ENCODE data around the gene AHNAK2. TPM values are rescaled to one million over a fixed set of nuclear protein-coding genes. Genes with fewer than 3 reads are reported as not detected.

The AHNAK2 gene
- total and polyA plus RNA-seq, 2 donors (not counting 1 experiment from before 2014, with no cell fraction given) = 6.6 to 106 TPM

- TF ChIP-seq EZH2 (IDR thresholded peaks at IDR 0.05; ENCODE audit: low read length, missing control alignments) (no peak), CTCF (conservative IDR thresholded peaks at IDR 0.05 in 1 of 2, IDR thresholded peaks at IDR 0.05 in 1 of 2; ENCODE audit: low read depth in 1 of 2, low read length in 2 of 2) (no peak)
- Histone ChIP-seq H3K9ac (ENCODE audit: insufficient read depth, low read length) (no peak overlapping the region), H3K4me2 (ENCODE audit: extremely low read depth, insufficient read depth, low read length) (no peak overlapping the region), H2AFZ (ENCODE audit: low read length) (no peak overlapping the region), H3K36me3 (ENCODE audit: control insufficient read depth, insufficient read depth, low read length) (no peaks in the 10 kb centered on the region), H3K4me3 (replicated peaks in 1 of 4; ENCODE audit: control extremely low read depth in 1 of 4, insufficient read depth in 1 of 4, low read depth in 3 of 4, low read length in 4 of 4) (no peak overlapping the region), H3K9me3 (ENCODE audit: control insufficient read depth, insufficient read depth, low read depth, low read length) (no peaks in the 10 kb centered on the region), H3K27me3 (ENCODE audit: control insufficient read depth, insufficient read depth, low read length) (peaks cover 18% of the 10 kb centered on the region), H4K20me1 (ENCODE audit: control insufficient read depth, extremely low read depth, insufficient read depth, low read length) (no peaks in the 10 kb centered on the region), H3K4me1 (ENCODE audit: control insufficient read depth, extremely low read depth, insufficient read depth, low read length) (no peaks in the 10 kb centered on the region), H3K27ac (ENCODE audit: insufficient read depth, low read length) (no peak overlapping the region), H3K79me2 (ENCODE audit: control insufficient read depth, insufficient read depth, low read length) (no peaks in the 10 kb centered on the region)
- DNase-seq (ENCODE audit: low read depth in 2 of 2) = no peak
These were observed 41.0 kb downstream of the AHNAK2 start for GRCh38 chr14:104937161-104937560.

GRCh38 chr14:104936361-104937155 is 41.6 kb downstream of the AHNAK2 start:
- Histone ChIP-seq H2AFZ (ENCODE audit: low read length) (no peak overlapping the region), H3K4me3 (replicated peaks in 1 of 4; ENCODE audit: control extremely low read depth in 1 of 4, insufficient read depth in 1 of 4, low read depth in 3 of 4, low read length in 4 of 4) (no peak overlapping the region), H3K4me1 (ENCODE audit: control insufficient read depth, extremely low read depth, insufficient read depth, low read length) (no peaks in the 10 kb centered on the region), H3K4me2 (ENCODE audit: extremely low read depth, insufficient read depth, low read length) (no peak overlapping the region), H3K27me3 (ENCODE audit: control insufficient read depth, insufficient read depth, low read length) (peaks cover 18% of the 10 kb centered on the region), H3K9ac (ENCODE audit: insufficient read depth, low read length) (no peak overlapping the region), H4K20me1 (ENCODE audit: control insufficient read depth, extremely low read depth, insufficient read depth, low read length) (no peaks in the 10 kb centered on the region), H3K27ac (ENCODE audit: insufficient read depth, low read length) (no peak overlapping the region), H3K9me3 (ENCODE audit: control insufficient read depth, insufficient read depth, low read depth, low read length) (no peaks in the 10 kb centered on the region), H3K36me3 (ENCODE audit: control insufficient read depth, insufficient read depth, low read length) (no peaks in the 10 kb centered on the region), H3K79me2 (ENCODE audit: control insufficient read depth, insufficient read depth, low read length) (no peaks in the 10 kb centered on the region)
- DNase-seq (ENCODE audit: low read depth in 2 of 2) = no peak
- TF ChIP-seq CTCF (conservative IDR thresholded peaks at IDR 0.05 in 1 of 2, IDR thresholded peaks at IDR 0.05 in 1 of 2; ENCODE audit: low read depth in 1 of 2, low read length in 2 of 2) (no peak), EZH2 (IDR thresholded peaks at IDR 0.05; ENCODE audit: low read length, missing control alignments) (no peak)

GRCh38 chr14:104935955-104936354 is 42.2 kb downstream of the AHNAK2 start:
- H2AFZ ChIP-seq (ENCODE audit: low read length) = no peak overlapping the region
- H3K4me2 ChIP-seq (ENCODE audit: extremely low read depth, insufficient read depth, low read length) = no peak overlapping the region
- no peaks in the 10 kb centered on the region for H3K79me2 ChIP-seq (ENCODE audit: control insufficient read depth, insufficient read depth, low read length)
- no peak for DNase-seq (ENCODE audit: low read depth in 2 of 2)
- H3K36me3 ChIP-seq (ENCODE audit: control insufficient read depth, insufficient read depth, low read length) = no peaks in the 10 kb centered on the region
- no peak for TF ChIP-seq CTCF (conservative IDR thresholded peaks at IDR 0.05 in 1 of 2, IDR thresholded peaks at IDR 0.05 in 1 of 2; ENCODE audit: low read depth in 1 of 2, low read length in 2 of 2)
- no peak for TF ChIP-seq EZH2 (IDR thresholded peaks at IDR 0.05; ENCODE audit: low read length, missing control alignments)
- no peak overlapping the region for H3K27ac ChIP-seq (ENCODE audit: insufficient read depth, low read length)
- H4K20me1 ChIP-seq (ENCODE audit: control insufficient read depth, extremely low read depth, insufficient read depth, low read length) = no peaks in the 10 kb centered on the region
- H3K9me3 ChIP-seq (ENCODE audit: control insufficient read depth, insufficient read depth, low read depth, low read length) = no peaks in the 10 kb centered on the region
- H3K4me1 ChIP-seq (ENCODE audit: control insufficient read depth, extremely low read depth, insufficient read depth, low read length) = no peaks in the 10 kb centered on the region
- peaks cover 18% of the 10 kb centered on the region for H3K27me3 ChIP-seq (ENCODE audit: control insufficient read depth, insufficient read depth, low read length)
- no peak overlapping the region for H3K9ac ChIP-seq (ENCODE audit: insufficient read depth, low read length)
- H3K4me3 ChIP-seq (replicated peaks in 1 of 4; ENCODE audit: control extremely low read depth in 1 of 4, insufficient read depth in 1 of 4, low read depth in 3 of 4, low read length in 4 of 4) = no peak overlapping the region

Measured in fibroblast of lung (primary cell).